T-helper 1 cell treated with Interleukin-12 subunit alpha and Interleukin-12 subunit beta and Interleukin-4 antibody, amounts not matched to agents 30 ng/mL and 1 ng/mL, for 36 hours (primary cell): ENCODE results near the gene ALDH4A1. TPM values are rescaled to one million over a fixed set of nuclear protein-coding genes. Genes with fewer than 3 reads are reported as not detected.

Experiments used
- intact Hi-C: fragments of 100-400 bp; cut with micrococcal nuclease; formaldehyde crosslinking; loops from one replicate; pipeline ENCODE4 v1.15.1; 2024
- total RNA-seq: library from RNA; stranded (reverse); gene quantifications from 2 replicates; pipeline ENCODE4 v1.2.3, GENCODE V29; 2022

The ALDH4A1 gene
- total RNA-seq, 1 donor from 2014 or later = 3.6 TPM

DNA sequence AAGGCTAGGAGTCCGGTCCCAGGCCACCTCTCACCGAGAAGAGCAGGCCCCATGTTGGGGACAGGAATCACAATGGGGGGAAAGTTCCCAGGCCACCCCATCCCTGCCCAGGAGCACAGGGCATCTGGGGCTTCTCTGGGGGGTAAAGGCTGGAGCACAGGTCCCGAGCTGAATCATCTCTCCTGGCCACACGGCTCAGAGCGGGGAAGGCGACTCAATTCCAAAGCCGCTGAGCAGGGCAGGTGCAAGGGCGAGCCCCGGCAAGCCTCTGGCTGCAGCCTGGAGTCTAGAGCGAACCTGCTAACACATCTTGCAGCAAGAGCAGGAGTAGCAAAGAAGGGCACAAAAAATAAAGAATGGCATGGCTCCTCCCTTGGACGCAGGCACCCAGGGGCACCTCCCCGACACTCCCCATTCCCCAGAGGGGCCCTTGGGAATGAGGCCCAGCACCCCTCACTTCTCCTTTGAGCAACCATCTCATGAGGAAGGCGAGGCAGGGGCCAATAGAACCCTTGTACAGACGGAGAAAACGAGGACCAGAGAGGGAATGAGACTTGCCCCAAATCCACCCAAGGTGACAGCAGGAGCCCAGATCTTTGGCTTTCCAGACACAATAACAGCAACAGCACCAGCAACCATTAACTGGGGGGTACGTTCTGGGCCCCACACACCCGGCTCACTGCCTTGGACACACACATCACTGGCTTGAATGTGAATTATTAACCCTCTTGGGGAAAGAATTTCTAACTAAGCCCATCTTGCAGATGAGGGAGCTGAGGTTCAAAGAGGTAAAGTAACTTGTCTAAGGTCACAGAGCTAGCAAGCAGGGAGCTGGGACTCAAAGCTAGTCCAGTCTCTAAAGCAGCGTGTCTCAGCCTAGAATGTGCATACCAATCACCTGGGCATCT is 20.7 kb upstream of the ALDH4A1 start:
- intact Hi-C loops = loop anchor here (5.0 kb wide), 1 partner anchor 174 kb away; no protein-coding TSS in a partner anchor

- intact Hi-C loops = loop anchor here (5.0 kb wide), 1 partner anchor 175 kb away; no protein-coding TSS in a partner anchor
These were observed 20.0 kb upstream of the ALDH4A1 start for GRCh38 chr1:18922319-18922726.

DNA sequence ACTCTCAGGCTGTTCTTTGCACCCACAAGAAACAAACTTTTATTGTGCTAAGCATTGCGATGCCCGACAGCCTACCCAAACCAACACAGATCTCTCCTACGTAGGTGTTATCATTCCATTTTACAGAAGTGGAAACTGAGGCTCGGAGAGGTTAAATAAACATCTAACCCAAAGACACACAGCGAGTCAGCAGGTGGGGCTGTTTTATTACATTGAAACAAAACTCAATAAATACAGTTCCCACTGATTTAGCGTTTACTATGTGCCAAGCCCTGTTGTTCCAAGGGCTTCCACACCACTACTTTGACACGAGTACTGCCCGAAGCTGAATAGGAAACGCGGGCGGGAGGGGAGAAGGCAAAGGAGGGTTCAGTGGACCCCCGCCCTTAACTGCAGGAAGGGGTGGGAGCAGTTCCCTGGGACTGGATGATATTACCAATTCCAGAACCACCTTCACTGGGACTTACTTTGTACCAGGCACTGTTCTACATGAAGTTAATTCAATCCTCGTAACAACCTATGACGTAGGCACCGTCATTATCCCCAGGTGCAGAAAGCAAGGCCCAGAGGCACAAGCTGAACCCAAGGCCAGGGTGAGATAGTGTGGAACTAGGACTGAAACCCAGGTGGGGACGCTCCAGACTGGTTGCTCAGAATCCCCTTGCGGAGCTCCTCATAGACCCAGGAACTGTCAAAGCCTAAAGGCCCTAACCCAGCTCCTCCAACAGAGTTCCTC is 19.3 kb upstream of the ALDH4A1 start:
- intact Hi-C loops = loop anchor here (5.0 kb wide), 1 partner anchor 176 kb away; no protein-coding TSS in a partner anchor

- intact Hi-C loops = loop anchor here (5.0 kb wide), 1 partner anchor 176 kb away; no protein-coding TSS in a partner anchor
These were observed 18.6 kb upstream of the ALDH4A1 start for GRCh38 chr1:18920931-18921330.

GRCh38 chr1:18919956-18920355 is 17.6 kb upstream of the ALDH4A1 start:
- intact Hi-C loops = loop anchor here (5.0 kb wide), 1 partner anchor 177 kb away; no protein-coding TSS in a partner anchor

- intact Hi-C loops = no loop called here
These were observed 17.0 kb upstream of the ALDH4A1 start for GRCh38 chr1:18919197-18919905.

DNA sequence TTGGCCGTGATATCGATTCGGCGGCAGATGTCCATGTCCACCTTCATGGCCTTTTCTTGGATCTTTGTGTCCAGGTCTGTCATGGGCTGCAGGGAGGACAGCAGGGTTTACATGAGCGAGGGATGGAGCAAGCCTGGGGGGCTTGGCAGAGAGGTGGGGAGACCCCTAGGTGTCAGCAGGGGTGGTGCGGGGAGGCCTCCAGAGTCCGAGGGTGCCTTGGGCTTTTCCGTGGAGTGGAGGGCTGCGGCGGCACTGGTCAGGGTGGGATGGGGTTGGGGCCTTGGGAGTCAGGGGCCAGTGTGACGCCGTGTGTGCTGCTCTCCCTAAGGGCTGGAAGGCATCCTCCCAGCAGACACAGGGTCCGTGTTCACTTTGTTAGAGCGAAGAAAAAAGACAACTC is 16.1 kb upstream of the ALDH4A1 start:
- intact Hi-C loops = no loop called here

DNA sequence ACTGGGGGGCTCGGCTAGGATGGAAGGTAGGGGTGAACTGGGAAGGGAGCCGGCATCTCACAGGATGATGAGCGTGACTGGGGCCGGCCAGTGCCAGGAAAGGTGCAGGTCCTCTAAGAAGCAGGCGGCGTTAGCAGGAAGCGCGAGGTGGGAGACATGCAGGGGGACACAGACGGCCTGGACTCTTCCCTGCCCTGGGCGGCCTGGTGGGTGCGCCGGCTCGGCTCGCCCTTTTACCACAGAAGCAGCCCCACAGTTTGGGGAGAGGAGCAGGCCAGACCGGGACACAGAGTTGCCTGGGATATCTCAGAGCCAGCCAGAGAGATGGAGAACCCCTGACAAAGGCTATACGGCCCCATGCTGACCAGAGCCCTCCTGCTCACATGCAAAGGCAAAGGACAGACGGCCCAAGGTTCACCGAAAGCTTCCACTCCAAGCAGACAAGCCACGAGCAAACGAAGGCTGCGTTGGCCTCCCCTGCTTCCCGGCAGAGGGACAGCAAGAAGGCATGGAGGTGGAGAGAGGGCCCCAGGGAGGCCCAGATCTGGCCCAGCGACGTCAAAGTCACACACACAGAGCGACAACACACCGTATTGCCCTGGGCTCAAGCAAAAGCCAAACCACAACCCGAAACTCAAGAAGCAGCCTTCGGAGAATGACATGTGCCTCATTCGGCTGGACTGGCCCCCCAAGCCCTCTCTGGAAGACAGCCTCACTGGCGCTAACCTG is 14.9 kb upstream of the ALDH4A1 start:
- intact Hi-C loops = no loop called here

DNA sequence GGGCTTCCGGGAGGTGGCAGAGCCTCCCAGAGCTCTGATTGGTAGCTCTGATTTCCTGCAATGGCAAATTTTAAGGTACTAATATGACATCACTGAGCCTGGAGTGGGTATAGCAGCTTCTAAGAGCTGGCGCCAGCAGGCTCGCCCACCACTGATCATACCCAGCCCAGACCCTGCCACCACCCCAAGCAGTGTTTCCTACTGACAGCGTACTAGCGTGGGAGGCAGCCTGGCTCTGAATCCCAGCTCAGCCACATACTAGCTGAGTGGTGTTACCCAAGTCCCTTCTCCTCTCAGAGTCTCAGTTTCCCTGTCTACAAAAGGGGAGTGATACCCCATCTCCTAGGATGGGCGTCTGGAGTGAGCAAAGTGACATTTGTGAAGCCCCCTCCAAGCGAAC is 13.0 kb upstream of the ALDH4A1 start:
- intact Hi-C loops = no loop called here

GRCh38 chr1:18913065-18913835 is 10.9 kb upstream of the ALDH4A1 start:
- intact Hi-C loops = loop anchor here (1.0 to 2.0 kb wide), 3 partner anchors 14 to 98 kb away; no protein-coding TSS in a partner anchor

- intact Hi-C loops = loop anchor here (2.0 kb wide), 1 partner anchor 14 kb away; no protein-coding TSS in a partner anchor
These were observed 10.2 kb upstream of the ALDH4A1 start for GRCh38 chr1:18912550-18912949.

- intact Hi-C loops = no loop called here
These were observed 6.8 kb upstream of the ALDH4A1 start for GRCh38 chr1:18908911-18909771.

DNA sequence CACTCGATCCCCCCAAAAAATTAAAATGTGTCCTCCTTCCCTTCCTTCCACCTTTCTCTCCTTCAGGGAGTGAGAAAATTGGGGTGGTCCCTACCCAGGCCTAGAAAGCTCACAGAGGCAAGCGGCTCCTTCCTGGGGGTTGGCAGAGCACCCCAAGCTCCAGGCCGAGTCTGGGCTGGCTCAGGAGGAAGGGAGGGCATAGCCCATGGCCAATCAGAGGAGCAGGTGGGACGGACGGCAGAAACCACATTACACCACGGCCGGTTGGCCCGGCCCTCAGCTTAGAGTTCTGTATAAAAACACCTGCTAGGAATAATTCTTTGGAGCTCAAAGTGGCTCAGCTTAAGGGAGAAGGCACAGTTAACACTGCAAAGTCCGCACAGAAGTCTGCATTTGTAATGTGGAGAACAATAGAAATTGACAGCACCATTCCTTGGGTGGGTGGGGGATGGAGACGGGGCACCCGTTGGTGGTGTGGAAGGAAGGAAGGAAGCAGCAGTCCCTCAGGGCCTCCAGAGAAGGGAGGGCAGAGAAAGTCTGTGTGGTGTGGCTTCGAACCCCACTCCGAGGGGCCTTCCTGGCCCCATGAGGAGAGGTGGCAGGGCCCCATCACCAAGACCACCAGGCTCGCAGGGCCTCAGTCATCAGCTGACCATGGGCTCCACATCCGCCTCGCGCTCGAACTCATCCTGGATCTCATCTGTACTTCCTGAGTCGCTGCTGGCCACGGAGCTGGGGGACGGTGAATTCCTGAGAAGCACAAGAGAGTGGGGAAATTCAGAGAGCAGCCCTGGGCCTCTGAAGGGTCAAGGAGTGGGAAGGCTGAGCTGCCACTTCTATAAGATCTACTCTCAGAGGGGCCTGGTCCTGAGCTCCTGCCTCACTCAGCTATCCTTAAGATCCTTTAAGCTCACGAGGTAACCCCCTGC is 5.8 kb upstream of the ALDH4A1 start:
- intact Hi-C loops = loop anchor here (1.0 kb wide), 6 partner anchors 64 to 333 kb away; no protein-coding TSS in a partner anchor

GRCh38 chr1:18907021-18907916 is 4.9 kb upstream of the ALDH4A1 start:
- intact Hi-C loops = loop anchor here (1.0 kb wide), 6 partner anchors 65 to 334 kb away; no protein-coding TSS in a partner anchor

GRCh38 chr1:18903291-18903756 is 969 bp upstream of the ALDH4A1 start:
- intact Hi-C loops = loop anchor here (2.0 to 5.0 kb wide), 3 partner anchors 409 to 744 kb away; partner anchors contain the start of genes AKR7A2 and SLC66A1

GRCh38 chr1:18901952-18902522 is 318 bp downstream of the ALDH4A1 start:
- intact Hi-C loops = loop anchor here (1.0 to 5.0 kb wide), 13 partner anchors 25 to 745 kb away; partner anchors contain the start of genes AKR7A2, EMC1, IFFO2 and MRTO4
